HG02798 (cell line): Measurements from ENCODE around the gene KCNMA1.

Source experiments
- ATAC-seq: cut with Tn5 transposase; IDR thresholded peaks from one replicate; pipeline ENCODE4 v1.9.1; 2021; ENCODE audit warnings: mild to moderate bottlenecking; ENCODE audit not compliant: unreplicated experiment, poor library complexity

The KCNMA1 gene

DNA sequence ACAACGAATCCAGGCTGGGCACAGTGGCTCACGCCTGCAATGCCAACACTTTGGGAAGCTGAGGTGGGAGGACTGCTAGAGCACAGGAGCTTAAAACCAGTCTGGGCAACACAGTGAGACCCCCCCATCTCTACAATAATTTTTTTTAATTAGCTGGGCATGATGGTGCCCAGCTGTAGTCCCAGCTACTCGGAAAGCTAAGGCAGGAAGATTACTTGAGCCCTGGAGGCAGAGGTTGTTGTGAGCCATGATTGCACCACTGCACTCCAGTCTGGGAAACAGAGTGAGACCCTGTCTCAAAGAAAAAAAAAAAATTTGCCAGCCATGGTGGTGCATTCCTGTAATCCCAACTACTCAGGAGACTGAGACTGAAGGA is 396.3 kb downstream of the KCNMA1 start:
- ATAC-seq = no peak

DNA sequence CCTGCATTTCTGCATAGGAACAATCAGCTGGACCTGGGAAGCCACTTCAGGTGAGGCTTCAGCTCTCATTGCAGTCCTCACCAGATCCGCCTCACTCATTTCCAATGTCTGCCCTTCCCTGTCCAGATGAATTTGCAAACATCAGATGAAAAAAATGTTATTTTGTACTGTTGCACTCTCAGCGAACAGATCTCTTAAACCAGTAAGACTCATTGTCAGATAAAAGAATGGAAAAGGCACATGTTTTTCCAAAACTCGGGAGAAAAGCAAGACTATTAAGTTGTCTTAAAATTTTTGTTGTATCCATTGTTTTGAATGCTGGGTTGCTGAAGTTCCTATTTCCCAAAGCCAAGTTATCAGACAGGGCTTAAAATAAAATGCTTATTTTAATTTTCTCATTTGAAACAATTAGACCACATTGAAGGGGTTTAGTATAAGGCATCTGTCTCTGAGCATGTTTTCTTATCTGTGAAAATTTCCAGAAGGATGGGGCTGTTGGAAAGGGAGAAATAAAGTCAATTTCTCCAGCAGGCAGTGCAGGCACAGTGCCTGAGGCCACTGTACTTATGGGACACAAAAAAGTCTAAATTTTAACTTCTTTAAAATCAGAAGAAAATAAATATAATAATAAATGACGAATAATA is 396.8 kb downstream of the KCNMA1 start:
- ATAC-seq = no peak

DNA sequence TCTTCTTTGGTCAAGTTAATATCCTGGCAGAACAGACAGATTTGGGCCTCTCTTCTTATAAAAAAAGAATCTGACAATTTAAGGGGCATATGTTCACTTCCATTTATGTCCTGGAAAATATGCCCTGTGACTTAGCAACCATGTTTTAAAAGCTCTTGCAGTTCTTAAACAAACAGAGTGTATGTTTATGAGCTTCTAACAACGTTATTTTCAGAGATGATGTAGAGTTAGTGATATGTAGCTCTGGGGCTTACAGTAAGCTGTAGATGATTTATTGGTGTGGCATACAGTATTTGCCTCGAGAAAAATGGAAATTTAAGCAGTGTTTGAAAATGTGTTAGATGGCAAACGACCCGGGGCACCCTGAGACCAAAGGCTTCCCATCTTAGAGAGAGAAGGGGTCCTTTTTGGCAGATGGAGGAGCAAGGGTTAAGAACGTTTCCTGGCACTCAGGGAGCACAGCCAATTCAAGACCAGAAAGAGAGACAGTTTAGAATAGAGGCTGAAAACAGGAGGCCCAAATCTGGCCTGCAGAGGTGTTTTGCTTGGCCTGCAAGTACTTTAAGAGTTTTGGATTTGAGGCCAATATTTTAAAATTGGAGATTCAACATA is 397.5 kb downstream of the KCNMA1 start:
- no peak for ATAC-seq

DNA sequence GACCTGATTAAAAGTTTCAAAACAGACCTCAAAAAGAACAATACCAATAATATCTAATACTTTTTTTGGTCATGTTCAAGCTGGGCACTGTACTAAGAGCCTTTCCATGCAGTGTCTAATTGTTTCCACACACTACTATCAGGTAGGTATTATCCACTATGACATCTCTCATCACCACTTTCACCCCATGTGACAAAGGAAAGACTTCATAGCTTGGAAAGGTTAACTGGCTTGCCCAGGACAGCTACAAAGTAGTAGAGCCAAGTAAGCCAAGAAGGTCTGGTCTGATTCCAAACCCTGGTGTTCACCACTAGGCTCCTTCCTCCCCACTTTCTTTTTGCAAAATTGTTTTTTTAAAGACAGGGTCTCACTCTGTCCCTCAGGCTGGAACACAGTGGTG is 400.5 kb downstream of the KCNMA1 start:
- no peak for ATAC-seq

DNA sequence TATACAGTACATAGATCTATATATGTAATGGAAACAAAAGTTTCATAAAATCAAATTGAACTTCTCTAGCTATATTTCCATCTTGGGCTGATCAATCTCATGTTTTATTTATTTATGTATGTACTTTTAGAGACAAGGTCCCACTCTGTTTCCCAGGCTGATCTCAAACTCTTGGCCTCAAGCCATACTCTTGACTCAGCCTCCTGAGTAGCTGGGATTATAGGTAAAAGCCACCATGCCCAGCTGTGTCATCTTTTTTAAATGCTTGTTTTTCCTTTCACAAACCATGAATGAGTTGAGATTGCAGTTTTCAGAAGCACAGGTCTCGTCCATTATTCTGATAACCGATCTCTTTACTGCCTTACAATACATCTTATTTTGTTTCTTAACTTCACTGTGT is 400.9 kb downstream of the KCNMA1 start:
- ATAC-seq = no peak

DNA sequence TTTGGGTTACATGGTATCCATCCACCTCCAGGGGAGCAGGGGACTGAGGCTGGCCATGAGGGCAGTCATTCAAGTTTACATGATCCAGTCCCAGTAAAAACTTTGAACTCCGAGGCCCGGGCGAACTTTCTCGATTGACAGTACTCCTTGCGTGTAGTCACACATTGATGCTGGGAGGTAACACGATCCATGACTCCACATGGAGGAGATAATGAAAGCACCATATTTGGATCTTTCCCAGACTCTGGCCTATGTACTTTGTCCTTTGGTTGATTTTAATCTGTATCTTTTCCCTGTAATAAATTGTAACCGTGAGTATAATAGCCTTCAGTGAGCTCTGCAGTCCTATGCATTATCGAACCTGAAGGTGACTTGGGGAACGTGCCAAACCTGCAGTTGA is 401.6 kb downstream of the KCNMA1 start:
- ATAC-seq = no peak

DNA sequence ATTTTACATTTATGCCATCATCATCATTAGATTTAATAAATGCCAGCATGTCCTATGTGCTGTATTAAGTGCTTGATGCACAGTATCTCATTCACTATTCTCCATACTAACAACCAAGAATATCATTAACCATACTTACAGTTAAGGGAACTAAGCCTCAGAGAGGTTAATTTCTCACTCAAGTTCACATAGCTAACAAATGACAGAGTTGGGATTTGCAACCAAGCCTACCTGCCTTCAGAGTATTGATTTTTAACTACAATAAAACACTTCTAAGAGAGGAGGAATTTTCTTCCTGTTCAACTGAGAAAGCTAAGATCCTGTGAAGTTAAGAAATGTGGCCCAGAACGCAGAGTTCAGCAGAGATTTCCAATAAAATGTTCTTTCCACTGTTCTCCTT is 403.0 kb downstream of the KCNMA1 start:
- ATAC-seq = no peak

DNA sequence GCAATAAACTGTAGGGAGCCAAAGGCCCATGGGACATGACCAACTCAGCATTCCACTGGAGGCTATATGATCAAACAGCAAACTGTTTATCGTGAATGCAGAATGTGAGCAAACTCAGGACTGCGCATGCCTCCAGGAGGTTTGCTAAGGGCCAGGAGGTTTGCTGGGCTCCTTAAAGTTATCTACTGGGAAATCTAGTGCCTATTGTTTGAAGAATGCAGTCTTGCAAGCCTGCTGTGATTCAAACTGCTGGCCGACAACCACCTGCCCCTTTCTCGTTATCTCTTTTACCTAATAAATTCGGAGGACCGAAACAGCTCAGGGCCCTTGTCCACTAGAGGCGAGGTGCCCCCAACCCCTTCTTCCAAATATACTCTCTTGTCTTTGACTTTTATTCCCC is 404.1 kb downstream of the KCNMA1 start:
- ATAC-seq = no peak

DNA sequence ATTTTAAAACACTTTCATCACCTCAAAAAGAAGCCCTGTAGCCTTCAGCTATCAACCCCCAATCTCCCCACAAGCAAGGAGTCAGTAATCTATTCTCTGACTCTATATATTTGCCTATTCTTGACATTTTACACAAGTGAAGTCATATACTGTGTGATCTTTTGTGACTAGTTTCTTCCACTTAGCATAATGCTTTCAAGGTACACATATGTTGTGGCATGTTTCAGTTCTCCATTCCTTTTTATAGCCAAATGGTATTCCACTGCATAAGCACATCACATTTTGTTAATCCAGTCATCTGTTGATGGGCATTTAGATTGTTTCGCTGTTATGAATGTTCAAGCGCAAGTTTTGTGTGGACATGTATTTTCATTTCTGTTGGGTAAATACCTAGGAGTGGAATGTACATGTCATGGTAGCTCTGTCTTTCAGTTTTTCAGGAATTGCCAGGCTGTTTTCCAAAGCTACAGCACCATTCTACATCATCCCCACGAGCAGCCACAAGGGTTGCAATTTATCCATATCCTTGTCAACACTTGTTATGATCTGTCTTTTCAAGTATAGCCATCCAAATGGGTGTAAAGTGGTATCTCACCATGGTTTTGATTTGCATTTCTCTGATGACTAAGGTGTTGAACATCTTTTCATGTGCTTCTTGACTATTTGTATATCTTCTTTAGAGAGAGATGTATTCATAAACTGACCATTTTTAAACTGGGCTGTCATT is 405.6 kb downstream of the KCNMA1 start:
- no peak for ATAC-seq

DNA sequence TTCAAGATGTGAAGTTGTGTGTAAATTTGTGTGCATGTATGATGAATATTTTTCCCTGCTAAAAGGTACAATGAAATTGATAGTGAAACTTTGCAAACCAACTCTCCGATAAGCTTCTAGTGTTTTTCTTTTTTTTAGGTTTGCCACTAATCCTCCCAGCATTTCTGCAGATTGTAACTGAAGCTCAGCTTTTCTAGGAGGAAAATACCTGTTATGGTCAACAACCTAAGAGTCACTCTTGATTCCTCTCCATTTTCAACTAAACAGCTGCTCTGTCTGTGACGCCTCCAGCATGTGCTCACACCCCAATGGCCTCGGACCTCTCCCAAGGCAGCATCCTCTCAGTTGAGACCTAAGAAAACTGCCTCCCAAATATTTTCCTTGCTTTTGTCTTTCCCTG is 406.2 kb downstream of the KCNMA1 start:
- no peak for ATAC-seq

DNA sequence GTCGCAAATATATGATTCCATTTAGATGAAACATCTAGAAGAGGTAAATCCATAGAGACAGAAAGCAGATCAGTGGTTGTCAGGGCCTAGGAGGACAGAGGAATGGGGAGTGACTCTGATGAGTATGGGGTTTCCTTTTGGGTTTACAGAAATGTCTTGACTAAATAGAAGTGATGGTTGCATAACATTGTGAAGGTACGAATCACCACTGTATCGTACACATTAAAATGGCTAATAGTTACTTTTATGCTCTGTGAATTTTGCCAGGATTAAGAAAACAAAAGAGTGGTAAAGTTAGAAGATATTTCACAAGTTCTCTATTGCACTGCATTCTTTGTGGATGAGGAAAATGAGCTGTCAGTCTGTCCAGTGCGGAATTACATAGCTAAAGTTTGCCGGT is 407.4 kb downstream of the KCNMA1 start:
- no peak for ATAC-seq

DNA sequence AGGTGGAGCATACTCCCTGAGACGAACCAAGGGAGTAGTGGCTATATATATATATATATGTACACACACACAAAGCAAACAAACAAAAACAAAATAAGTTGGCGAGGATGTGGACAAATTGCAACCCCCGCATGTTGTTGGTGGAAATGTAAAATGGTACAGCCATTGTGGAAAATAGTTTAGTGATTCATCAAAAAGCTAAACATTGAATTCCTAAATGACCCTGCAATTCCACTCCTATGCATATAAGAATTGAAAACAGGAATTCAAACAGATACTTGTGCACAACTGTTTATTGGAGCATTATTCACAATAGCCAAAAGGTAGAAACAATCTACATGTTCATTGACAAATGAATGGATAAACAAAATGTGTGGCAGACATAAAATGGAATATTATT is 407.9 kb downstream of the KCNMA1 start:
- no peak for ATAC-seq

DNA sequence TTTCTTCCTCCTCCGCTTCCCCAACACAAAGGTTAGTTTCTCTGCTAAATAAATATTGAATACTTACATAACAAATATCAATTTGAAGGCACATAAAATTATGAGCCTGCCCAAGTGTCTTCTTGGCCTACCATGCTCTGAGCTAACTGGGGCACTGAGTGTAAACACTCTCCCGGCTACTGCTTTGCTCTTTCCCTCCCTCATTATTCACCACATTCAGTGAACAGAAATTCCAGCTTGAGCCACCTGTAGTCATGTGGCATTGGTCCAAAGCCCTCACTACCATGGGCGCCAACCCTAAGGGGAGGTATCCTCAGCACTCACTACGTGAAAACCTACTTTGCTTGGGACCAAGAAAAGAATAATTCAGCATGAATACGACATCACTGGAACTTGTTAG is 409.0 kb downstream of the KCNMA1 start:
- no peak for ATAC-seq

DNA sequence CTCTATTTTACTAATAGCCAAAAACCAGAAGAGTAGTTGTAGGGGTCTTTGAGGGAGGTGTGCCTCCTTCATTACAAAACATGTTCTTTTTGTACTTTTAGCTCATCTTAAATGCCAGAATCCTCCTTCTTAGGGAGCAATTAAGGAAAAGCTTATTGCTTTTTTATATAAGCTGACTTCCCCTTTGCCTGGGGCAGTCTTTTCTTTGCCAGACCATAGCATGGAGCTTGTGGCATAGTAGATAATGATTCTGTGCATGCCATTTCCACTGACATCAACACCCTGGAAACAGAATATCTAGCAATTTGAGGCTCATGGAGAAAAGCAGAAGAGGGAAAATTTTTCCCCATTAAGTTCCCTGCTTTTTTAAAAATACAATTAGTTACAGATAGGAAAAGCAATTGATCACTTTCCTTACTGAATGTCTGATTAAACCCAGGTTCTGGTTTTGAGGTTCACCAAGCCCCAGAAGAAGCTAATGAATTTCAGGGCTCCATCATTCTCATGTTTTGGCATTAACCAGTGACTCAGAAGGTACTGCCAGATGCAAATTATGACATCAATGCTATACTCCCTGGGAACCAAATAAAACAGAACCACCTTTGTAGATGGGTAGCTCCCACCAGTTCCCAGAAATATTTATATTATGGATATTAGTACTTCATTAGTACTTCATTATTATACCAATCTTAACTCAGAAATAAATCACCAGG is 410.6 kb downstream of the KCNMA1 start:
- ATAC-seq = no peak

DNA sequence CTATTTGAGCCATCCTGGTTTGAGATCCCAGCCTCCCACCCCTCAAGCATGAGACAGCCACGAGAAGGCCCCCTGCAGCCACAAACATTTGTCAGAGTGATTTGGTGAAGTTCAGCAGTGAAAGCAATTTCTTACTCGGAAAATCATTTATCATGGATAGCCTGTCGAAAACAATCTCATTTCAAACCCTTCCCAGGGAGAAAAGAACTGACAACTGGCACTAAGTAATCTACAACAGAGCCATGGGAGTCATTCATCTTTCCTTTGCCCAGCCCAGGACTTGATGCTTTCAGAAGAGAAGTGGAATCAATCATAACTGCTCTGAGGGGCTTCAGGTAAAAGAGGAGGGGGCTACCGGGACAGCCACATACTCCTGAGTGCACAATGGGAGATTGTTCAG is 411.2 kb downstream of the KCNMA1 start:
- ATAC-seq = no peak

DNA sequence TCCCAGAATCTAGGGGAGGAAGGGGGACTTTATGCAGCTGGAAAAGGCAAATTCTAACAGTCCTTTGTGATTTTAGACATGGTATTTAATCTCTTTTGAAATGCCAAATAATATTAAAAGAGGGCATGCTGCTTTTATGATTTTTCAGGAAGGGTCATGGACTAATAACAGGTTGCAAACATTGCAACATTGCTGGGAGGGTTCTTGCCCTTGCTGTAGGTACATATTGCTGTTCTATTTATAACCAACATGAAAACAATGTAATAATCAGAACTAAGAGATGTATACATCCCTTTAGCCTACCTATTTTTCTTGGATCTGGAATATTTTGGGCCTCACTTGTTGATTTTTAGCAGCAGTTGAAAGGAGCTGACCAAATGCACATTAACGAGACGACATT is 411.6 kb downstream of the KCNMA1 start:
- ATAC-seq = no peak

DNA sequence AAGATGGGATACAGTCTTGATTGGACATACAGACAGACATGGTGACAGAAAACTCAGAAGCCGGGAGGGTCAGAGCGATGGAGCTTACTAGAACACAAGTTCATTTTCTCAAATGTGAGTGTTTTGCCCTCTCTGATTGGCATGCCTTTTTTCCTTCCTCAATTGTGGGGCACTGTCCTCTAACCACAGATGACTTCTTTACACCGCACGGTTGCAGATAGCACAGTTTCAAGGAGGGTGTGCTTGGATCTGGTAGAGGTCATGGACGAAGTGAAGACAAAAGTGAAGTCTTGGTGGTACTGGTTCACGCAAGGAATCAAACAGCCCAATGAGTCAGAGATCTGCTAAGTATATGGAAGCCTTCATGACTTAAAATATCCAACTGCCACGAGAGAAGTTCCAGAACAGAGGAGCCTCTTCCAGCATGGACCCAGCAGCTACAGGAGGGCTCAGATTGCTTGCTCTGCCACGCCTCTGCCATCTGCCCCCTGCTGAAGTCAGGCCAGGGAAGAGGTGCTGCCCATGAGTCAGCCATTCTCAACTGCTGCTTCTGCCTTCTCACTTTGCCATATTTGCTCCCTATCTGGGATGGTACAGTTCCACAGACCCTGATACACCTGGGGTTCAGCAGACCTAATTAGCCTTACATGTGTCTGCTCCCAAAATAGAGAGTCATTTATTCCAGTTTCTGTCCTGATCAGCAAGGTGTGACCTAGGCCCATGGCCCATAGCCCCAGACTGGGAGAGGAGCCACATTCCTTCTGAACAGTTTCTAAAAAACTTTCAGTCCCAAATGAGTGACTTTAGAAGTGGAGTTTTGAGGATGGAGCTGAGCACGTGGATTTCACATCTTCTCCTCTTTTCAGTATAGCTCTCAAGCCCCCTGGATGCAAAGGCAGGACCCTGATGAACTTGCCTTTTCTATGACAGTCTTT is 413.8 kb downstream of the KCNMA1 start:
- no peak for ATAC-seq

DNA sequence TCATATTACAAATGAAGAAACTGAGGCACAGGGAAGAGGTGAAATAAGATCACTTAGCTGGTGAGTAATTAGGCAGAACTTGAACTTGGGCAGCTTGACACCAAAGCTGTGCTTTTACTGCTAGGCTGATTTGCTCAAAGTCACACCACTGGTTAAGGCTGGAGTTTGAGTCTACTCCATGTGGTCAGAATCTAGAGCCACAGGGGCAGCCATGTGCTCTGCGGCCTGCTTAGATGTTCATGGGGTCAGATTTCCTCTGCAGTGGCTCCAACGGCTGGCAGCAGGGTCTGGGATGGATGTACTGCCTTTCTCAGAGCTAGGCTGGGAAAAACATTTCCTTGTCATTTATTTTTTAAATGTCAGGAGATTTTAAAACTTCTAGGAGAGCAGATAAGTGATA is 417.5 kb downstream of the KCNMA1 start:
- no peak for ATAC-seq

DNA sequence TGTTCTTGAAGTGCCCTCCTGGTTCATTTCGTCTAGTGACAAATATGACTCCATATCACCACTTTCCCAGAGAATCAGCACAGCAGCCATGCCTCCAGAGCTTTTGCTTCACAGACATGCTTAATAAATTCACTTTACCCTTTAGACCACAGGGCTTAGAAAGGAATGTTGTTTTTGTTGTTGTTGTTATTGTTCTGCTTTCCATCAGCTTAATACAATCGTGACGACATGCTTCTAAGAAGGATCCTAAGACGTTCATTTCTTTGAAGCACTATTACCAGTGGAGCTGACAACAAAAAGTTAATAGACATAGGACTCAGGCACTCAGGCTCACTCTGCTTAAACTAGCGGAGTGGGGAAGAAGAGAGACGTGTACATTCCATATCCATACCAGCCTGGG is 418.6 kb downstream of the KCNMA1 start:
- ATAC-seq = no peak

DNA sequence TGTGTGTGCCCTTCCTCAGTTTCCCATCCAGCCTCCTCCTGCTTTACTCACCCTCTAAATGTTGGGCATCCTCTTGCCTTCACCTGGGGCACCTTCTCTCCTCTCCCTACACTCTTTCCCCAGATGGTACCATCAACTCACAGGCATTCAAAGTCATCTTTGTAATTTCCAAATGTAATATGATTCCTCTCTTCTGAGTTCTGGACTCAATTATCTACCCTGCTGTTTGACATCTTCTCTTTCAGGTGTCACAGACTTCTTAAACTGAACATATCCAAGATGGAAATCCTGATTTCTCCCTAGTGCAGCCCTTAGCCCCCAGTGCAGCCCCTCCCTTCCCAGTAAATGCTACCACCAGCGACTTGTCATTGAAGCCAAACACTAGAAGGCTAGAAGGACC is 422.8 kb downstream of the KCNMA1 start:
- no peak for ATAC-seq
